ENCODE data around the gene TSPAN32.

DNA sequence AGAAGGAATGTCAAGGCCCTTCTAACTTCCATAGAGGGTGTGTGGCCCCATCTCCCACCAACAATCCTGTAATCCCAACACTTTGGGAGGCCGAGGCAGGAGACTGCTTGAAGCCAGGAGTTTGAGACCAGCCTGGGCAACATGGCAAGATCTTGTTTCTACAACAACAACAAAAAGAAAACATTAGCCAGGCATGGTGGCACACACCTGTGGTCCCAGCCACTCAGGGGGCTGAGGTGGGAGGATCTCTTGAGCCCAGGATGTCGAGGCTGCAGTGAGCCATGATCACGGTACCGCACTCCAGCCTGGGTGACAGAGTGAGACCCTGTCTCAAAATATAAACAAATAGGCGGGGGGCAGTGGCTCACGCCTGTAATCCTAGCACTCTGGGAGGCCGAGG is 16.9 kb downstream of the TSPAN32 start:
- TF ChIP-seq CTCF (conservative IDR thresholded peaks at IDR 0.05; ENCODE audit: low read depth, low read length) (no peak), EZH2 (IDR thresholded peaks at IDR 0.05; ENCODE audit: borderline replicate concordance, low read depth, low read length, poor library complexity, severe bottlenecking) (no peak)

Data from A673 (cell line).